Measurements from ENCODE around the gene FCHSD2. TPM values are rescaled to one million over a fixed set of nuclear protein-coding genes. Genes with fewer than 3 reads are reported as not detected.
"Not testable (repeated sequence)": the region's sequence is repeated elsewhere in the genome, so short reads cannot be mapped to it uniquely, and the experiment has no call there.

The FCHSD2 gene
- total RNA-seq, 2 donors from 2014 or later: 20.0 to 22.1 TPM

- no peak for DNase-seq
- no peak for ATAC-seq
- intact Hi-C loops (cut with DNase I, micrococcal nuclease): no loop called here
Measured at GRCh38 chr11:72929256-72929655, 212.9 kb downstream of the FCHSD2 start.

GRCh38 chr11:72927380-72927779 lies 214.7 kb downstream of the FCHSD2 start:
- intact Hi-C loops (cut with DNase I, micrococcal nuclease): no loop called here
- DNase-seq (no peak), ATAC-seq (no peak)

- DNase-seq: no peak
- intact Hi-C loops (cut with DNase I, micrococcal nuclease): no loop called here
- no peak for ATAC-seq
Measured at GRCh38 chr11:72926076-72926475, 216.0 kb downstream of the FCHSD2 start.

- intact Hi-C loops (cut with DNase I, micrococcal nuclease): no loop called here
- no peak for ATAC-seq
Measured at GRCh38 chr11:72925656-72926055, 216.5 kb downstream of the FCHSD2 start.

GRCh38 chr11:72924568-72925190 lies 217.4 kb downstream of the FCHSD2 start:
- ATAC-seq: peak; percentile 50
- no peak for DNase-seq
- intact Hi-C loops (cut with DNase I, micrococcal nuclease): loop anchor here in 1 of 2 donors (5.0 kb wide), 1 partner anchor 258 kb away; no protein-coding TSS in a partner anchor

More at GRCh38 chr11:72925656-72926055, 216.5 kb downstream of the FCHSD2 start:
- no peak for DNase-seq

GRCh38 chr11:72921028-72921716 lies 220.9 kb downstream of the FCHSD2 start:
- no peak for DNase-seq
- intact Hi-C loops (cut with DNase I, micrococcal nuclease): loop anchor here in 1 of 2 donors (5.0 kb wide), 1 partner anchor 261 kb away; no protein-coding TSS in a partner anchor
- ATAC-seq: no peak

GRCh38 chr11:72920001-72920400 lies 222.1 kb downstream of the FCHSD2 start:
- DNase-seq: no peak
- no peak for ATAC-seq
- intact Hi-C loops (cut with DNase I, micrococcal nuclease): loop anchor here in 1 of 2 donors (5.0 kb wide), 1 partner anchor 262 kb away; no protein-coding TSS in a partner anchor

- intact Hi-C loops (cut with DNase I, micrococcal nuclease): no loop called here
- no peak for DNase-seq
- ATAC-seq: no peak
Measured at GRCh38 chr11:72918851-72919250, 223.3 kb downstream of the FCHSD2 start.

- intact Hi-C loops (cut with DNase I, micrococcal nuclease): no loop called here
- ATAC-seq (no peak), DNase-seq (no peak)
Measured at GRCh38 chr11:72912253-72912652, 229.9 kb downstream of the FCHSD2 start.

GRCh38 chr11:72909558-72910388 lies 232.3 kb downstream of the FCHSD2 start:
- ATAC-seq; intact Hi-C loops (cut with DNase I, micrococcal nuclease): not testable (repeated sequence)

GRCh38 chr11:72908032-72908676 lies 234.0 kb downstream of the FCHSD2 start:
- intact Hi-C loops (cut with DNase I, micrococcal nuclease): no loop called here
- ATAC-seq: no peak
- no peak for DNase-seq

More at GRCh38 chr11:72909558-72910388, 232.3 kb downstream of the FCHSD2 start:
- DNase-seq: not testable (repeated sequence)

- intact Hi-C loops (cut with DNase I, micrococcal nuclease): no loop called here
- DNase-seq (no peak), ATAC-seq (no peak)
Measured at GRCh38 chr11:72904016-72904415, 238.1 kb downstream of the FCHSD2 start.

- no peak for ATAC-seq
Measured at GRCh38 chr11:72901374-72901773, 240.7 kb downstream of the FCHSD2 start.

GRCh38 chr11:72900013-72900412 lies 242.1 kb downstream of the FCHSD2 start:
- no peak for ATAC-seq
- intact Hi-C loops (cut with DNase I, micrococcal nuclease): no loop called here
- no peak for DNase-seq

More at GRCh38 chr11:72901374-72901773, 240.7 kb downstream of the FCHSD2 start:
- intact Hi-C loops (cut with DNase I, micrococcal nuclease): no loop called here
- DNase-seq: no peak

GRCh38 chr11:72899238-72899637 lies 242.9 kb downstream of the FCHSD2 start:
- DNase-seq: no peak
- intact Hi-C loops (cut with DNase I, micrococcal nuclease): no loop called here
- no peak for ATAC-seq

GRCh38 chr11:72897506-72897905 lies 244.6 kb downstream of the FCHSD2 start:
- intact Hi-C loops (cut with DNase I, micrococcal nuclease): no loop called here
- DNase-seq (no peak), ATAC-seq (no peak)

- intact Hi-C loops (cut with DNase I, micrococcal nuclease): no loop called here
- ATAC-seq: no peak
- DNase-seq: no peak
Measured at GRCh38 chr11:72896431-72896830, 245.7 kb downstream of the FCHSD2 start.

GRCh38 chr11:72890881-72891280 lies 251.2 kb downstream of the FCHSD2 start:
- ATAC-seq (no peak), DNase-seq (no peak)
- intact Hi-C loops (cut with DNase I, micrococcal nuclease): no loop called here

GRCh38 chr11:72886619-72887018 lies 255.5 kb downstream of the FCHSD2 start:
- intact Hi-C loops (cut with DNase I, micrococcal nuclease): no loop called here
- no peak for ATAC-seq
- DNase-seq: no peak

Measured in left colon (tissue), 2 donors.